ENCODE data around the gene LRRC47. TPM values are rescaled to one million over a fixed set of nuclear protein-coding genes. Genes with fewer than 3 reads are reported as not detected.

Gene LRRC47
- 57.9 and 59.6 TPM in 2 replicates for total RNA-seq
- long read RNA-seq, partial matches to known transcripts, result 5 of 11 reads
- long read RNA-seq, other reads (novel, unspliced or antisense), result 4 of 11 reads

DNA sequence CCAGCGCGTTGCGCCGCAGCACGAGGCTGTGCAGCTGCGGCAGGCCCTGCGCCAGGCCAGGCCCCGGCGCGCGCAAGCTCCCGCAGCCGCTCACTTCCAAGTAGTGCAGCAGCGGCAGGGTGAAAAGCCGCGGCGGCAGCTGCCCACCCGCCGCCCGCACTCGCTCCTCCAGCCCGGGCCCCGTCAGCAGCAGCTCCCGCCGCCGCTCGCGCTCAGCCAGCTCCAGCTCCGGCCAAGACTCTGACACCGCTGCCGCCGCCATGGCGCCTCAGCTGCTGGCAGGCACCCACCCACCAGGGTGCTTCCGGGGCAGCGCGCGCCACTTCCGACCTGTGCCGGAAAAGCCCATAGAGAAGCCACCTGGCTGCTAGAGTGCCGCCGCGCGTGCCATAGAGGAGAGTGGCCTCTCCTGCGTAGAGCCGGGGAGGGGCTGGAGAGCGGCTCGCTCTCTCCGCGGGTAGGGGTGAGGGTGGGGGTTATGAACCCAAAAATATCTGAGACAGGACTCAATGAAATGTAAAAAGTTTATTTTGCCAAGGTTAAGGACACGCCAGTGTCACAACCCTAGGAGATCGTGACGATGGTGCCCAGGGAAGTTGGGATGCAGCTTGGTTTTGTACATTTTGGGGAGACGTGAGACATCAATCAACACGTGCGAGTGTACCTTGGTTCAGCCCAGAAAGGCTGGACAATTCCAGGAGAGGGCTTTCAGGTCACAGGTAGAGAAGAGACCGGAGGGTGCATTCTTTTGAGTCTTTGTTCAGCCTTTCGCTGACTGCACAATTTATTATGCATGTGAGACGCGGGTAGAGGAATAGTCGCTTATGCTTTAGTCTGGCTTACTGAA lies at the start of gene LRRC47:
LRRC47 (minus strand) TSS at position 284 of the 847 bp plus-strand sequence; CDS start at position 262, 22 bp downstream.
- peak; percentile 72 for DNase-seq (ENCODE audit: low read depth, low spot score)
- H3K4me1 Mint-ChIP-seq, result peaks cover 32% of the 10 kb centered on the region
- peaks cover 13% of the 10 kb centered on the region for H3K27me3 Mint-ChIP-seq (ENCODE audit: low read depth)
- TF ChIP-seq, protein P1, sequence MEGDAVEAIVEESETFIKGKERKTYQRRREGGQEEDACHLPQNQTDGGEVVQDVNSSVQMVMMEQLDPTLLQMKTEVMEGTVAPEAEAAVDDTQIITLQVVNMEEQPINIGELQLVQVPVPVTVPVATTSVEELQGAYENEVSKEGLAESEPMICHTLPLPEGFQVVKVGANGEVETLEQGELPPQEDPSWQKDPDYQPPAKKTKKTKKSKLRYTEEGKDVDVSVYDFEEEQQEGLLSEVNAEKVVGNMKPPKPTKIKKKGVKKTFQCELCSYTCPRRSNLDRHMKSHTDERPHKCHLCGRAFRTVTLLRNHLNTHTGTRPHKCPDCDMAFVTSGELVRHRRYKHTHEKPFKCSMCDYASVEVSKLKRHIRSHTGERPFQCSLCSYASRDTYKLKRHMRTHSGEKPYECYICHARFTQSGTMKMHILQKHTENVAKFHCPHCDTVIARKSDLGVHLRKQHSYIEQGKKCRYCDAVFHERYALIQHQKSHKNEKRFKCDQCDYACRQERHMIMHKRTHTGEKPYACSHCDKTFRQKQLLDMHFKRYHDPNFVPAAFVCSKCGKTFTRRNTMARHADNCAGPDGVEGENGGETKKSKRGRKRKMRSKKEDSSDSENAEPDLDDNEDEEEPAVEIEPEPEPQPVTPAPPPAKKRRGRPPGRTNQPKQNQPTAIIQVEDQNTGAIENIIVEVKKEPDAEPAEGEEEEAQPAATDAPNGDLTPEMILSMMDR (conservative IDR thresholded peaks at IDR 0.05), result no peak
- H3K36me3 Mint-ChIP-seq (ENCODE audit: low read depth), result peaks cover 2% of the 10 kb centered on the region
- H3K4me3 Mint-ChIP-seq, result peak within 1 kb of the TSS; percentile 96
- H3K9me3 Mint-ChIP-seq, result peaks cover 2% of the 10 kb centered on the region
- peak within 1 kb of the TSS; percentile 95 for H3K27ac Mint-ChIP-seq (ENCODE audit: unreplicated experiment)

DNA sequence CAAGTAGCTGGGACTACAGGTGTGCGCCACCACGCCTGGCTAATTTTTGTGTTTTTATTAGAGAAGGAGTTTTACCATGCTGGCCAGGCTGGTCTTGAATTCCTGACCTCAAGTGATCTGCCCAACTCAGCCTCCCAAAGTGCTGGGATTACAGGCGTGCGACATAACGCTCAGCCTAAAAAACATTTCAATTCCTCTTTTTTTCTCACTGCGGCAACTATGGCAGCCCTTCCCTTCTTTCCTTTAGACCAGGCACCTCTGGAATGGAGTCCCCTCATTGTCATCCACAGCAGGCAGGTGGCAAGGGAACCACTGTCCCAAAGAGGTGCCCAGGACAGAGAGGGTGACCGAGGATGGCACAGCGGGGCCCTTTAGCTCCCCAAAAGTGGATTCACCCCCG lies 46.6 kb upstream of the LRRC47 start:
- peaks cover 16% of the 10 kb centered on the region for H3K36me3 Mint-ChIP-seq (ENCODE audit: low read depth)
- H3K4me1 Mint-ChIP-seq, result no peaks in the 10 kb centered on the region

DNA sequence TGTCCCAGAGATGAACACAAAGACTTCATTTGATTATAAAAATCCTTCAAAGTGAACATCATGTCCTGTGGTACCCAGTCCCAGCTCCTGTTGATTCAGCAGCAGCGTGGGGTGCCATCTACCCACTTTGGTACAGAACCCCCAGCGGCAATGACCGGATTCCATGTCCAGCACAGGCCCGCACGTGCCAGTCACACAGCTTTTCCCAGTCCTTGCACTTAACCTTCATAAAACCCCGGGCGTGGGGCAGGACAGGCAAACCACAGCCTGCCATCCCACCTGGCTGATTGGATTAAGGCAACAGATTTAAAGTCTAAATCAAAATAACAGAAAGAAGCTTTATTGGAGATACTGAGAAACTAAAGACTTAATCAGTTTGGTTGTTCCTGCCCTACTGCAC lies 45.2 kb upstream of the LRRC47 start:
- Mint-ChIP-seq H3K9me3 (no peaks in the 10 kb centered on the region), H3K4me3 (no peak overlapping the region), H3K4me1 (no peaks in the 10 kb centered on the region), H3K27ac (ENCODE audit: unreplicated experiment) (no peak overlapping the region), H3K36me3 (ENCODE audit: low read depth) (peaks cover 22% of the 10 kb centered on the region), H3K27me3 (ENCODE audit: low read depth) (no peaks in the 10 kb centered on the region)
- no peak for DNase-seq (ENCODE audit: low read depth, low spot score)
- TF ChIP-seq, protein P1 (conservative IDR thresholded peaks at IDR 0.05), result no peak

More for the DNA sequence above, 46.6 kb upstream of the LRRC47 start:
- no peaks in the 10 kb centered on the region for H3K9me3 Mint-ChIP-seq
- DNase-seq (ENCODE audit: low read depth, low spot score), result no peak
- TF ChIP-seq, protein P1 (conservative IDR thresholded peaks at IDR 0.05), result no peak
- H3K27ac Mint-ChIP-seq (ENCODE audit: unreplicated experiment), result no peak overlapping the region
- H3K4me3 Mint-ChIP-seq, result no peak overlapping the region
- no peaks in the 10 kb centered on the region for H3K27me3 Mint-ChIP-seq (ENCODE audit: low read depth)

DNA sequence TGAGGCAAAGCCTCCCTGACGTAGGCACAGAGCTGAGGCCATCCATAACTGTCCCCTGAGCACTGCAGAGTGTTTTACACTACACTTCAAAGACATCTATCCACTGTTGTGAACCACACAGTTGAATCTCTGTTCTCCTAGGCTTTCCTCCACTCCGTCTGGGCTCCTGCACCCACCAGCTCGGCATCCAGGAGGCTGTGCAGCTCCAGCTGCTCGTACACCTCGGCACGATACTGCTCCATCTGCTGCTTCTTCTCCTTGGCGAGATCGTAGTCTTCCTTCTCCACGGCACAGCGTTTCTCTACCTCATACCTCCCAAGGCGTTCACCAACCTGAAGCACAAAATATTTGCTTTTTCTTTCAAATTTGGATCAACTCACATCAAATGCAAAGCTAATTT lies 42.5 kb upstream of the LRRC47 start:
- no peaks in the 10 kb centered on the region for H3K9me3 Mint-ChIP-seq
- H3K4me1 Mint-ChIP-seq, result no peaks in the 10 kb centered on the region
- no peaks in the 10 kb centered on the region for H3K27me3 Mint-ChIP-seq (ENCODE audit: low read depth)
- peak overlapping the region; percentile 52 for H3K27ac Mint-ChIP-seq (ENCODE audit: unreplicated experiment)
- no peak overlapping the region for H3K4me3 Mint-ChIP-seq
- TF ChIP-seq, protein P1 (conservative IDR thresholded peaks at IDR 0.05), result no peak
- H3K36me3 Mint-ChIP-seq (ENCODE audit: low read depth), result peaks cover 24% of the 10 kb centered on the region
- DNase-seq (ENCODE audit: low read depth, low spot score), result no peak

DNA sequence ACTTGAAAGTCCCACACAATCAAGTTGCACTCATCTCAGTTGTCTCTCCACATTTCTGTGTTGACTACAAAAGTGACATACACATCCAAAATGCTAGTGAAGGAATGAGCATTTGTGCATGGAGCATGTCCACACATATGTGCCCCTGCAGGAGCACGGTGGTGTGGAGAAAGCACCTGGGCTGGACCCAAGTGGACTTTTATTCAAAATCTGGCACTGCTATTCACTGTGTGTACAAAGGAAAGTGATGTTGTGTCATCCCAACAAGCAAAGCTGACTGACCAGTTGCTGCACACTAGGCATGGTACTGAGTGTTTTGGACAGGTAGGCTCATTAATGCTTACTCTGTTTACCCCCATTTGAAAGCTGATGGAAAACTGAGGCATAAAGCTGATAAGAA lies 41.4 kb upstream of the LRRC47 start:
- H3K36me3 Mint-ChIP-seq (ENCODE audit: low read depth), result peaks cover 24% of the 10 kb centered on the region
- H3K9me3 Mint-ChIP-seq, result no peaks in the 10 kb centered on the region
- H3K4me3 Mint-ChIP-seq, result no peak overlapping the region
- no peak overlapping the region for H3K27ac Mint-ChIP-seq (ENCODE audit: unreplicated experiment)
- no peaks in the 10 kb centered on the region for H3K4me1 Mint-ChIP-seq
- no peak for DNase-seq (ENCODE audit: low read depth, low spot score)
- H3K27me3 Mint-ChIP-seq (ENCODE audit: low read depth), result no peaks in the 10 kb centered on the region
- TF ChIP-seq, protein P1 (conservative IDR thresholded peaks at IDR 0.05), result no peak

All from neural crest cell (in vitro differentiated cells).